GM18951 (cell line): ENCODE results near the gene NSL1.
"Not testable (repeated sequence)": the region's sequence is repeated elsewhere in the genome, so short reads cannot be mapped to it uniquely, and the experiment has no call there.

Experiments
- POLR2A ChIP-seq: IDR thresholded peaks from 4 replicates; pipeline ENCODE4 v1.6.1; 2011; ENCODE audit warnings: mild to moderate bottlenecking; ENCODE audit not compliant: insufficient read length, insufficient read depth; ENCODE audit errors: extremely low read depth
- in situ Hi-C: fragments of 300-500 bp; cut with MboI; formaldehyde crosslinking; loops from one replicate; pipeline ENCODE4 v1.12.0; 2022; ENCODE audit warnings: low sequenced_read_pairs, mixed read lengths, inconsistent platforms; ENCODE audit not compliant: unreplicated experiment

The NSL1 gene, protein sequence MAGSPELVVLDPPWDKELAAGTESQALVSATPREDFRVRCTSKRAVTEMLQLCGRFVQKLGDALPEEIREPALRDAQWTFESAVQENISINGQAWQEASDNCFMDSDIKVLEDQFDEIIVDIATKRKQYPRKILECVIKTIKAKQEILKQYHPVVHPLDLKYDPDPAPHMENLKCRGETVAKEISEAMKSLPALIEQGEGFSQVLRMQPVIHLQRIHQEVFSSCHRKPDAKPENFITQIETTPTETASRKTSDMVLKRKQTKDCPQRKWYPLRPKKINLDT

DNA sequence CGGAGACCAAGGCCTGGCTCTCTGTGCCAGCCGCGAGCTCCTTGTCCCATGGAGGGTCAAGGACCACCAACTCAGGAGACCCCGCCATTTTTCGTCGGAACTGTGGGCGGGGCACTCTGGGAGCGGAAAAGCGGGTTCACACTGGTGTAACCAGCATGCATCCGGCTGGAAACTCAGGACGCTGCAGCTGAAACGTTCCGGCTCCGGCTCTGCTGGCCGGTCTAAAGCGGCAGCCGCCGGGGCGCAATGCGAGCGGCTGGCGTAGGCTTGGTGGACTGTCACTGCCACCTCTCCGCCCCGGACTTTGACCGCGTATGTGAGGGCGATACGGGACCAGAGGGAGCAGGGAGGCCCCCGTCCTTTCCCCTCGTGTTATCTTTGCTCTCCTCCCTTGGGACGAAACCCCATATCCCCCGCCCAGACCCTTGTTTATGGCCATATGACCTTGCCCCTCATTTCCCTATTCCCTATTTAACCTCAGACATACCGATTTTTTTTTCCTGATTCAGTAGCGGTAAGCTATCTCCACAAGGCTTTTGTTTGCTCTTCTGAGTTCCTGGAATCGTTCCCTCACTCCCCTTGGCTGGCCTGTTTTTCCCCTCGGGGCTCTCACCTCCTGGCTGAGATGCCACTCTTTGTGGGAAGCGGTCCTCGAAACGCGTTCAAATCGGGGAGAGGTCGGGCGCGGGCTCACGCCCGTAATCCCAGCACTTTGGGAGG, at the start of gene NSL1, which contains the start of gene TATDN3:
Gene NSL1 (minus strand): TSS at position 102 of the 720 bp plus-strand sequence. CDS start 14 bp downstream, at position 88.
Gene TATDN3 (plus strand): TSS at position 219 of the 720 bp plus-strand sequence. CDS start 28 bp downstream, at position 247.
- in situ Hi-C loops, result no loop called here
- TF ChIP-seq POLR2A, result peak; percentile 92

DNA sequence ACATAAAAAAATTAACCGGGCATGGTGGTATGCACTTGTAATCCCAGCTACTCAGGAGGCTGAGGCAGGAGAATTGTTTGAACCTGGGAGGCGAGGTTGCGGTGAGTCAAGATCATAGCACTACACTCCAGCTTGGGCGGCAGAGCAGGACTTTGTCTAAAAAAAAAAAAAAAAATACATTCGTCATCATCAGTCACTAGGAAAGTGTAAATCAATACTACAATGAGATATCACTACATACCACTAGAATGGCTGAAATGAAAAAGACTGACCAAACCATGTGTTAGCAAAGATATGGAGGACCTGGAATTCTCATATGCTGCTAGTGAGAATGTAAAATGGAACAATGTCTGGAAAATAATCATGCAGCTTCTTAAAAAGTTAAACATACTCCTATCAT, 46.6 kb upstream of the NSL1 start:
- no peak for TF ChIP-seq POLR2A
- in situ Hi-C loops, result no loop called here

DNA sequence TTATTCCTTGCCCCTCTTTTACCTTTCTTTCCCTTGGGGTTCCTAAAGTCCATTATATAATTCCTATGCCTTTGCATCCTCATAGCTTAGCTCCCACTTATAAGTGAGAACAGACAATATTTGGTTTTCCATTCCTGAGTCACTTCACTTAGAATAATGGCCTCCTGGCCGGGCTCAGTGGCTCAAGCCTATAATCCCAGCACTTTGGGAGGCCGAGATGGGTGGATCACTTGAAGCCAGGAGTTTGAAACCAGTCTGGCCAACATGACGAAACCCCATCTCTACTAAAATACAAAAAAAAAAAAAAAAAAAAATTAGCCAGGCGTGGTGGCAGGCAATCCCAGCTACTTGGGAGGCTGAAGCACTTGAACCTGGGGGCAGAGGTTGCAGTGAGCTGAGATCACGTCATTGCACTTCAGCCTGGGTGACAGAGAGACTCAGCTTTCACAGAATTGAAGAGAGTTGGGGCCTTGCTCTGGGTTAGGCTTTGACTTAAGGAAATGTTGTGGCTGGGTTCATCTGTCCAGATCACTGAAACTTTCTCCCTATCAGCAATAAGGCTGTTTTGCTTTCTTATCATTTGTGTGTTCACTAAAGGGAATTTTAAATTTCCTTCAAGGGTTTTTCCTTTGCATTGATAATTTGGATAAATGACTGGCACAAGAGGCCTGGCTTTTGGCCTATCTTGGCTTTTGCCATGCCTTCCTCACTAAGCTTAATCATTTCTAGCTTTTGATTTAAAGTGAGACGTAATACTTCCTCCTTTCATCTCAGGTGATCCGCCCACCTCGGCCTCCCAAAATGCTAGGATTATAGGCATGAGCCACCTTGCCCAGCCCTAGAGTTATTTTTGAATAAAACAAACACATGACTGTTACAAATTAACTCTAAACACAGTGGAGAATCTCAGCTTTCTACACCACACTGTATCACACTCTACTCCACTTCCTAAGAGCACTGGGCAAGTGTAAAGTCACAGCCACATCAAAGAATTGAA, 41.9 kb upstream of the NSL1 start:
- in situ Hi-C loops, result not testable (repeated sequence)

DNA sequence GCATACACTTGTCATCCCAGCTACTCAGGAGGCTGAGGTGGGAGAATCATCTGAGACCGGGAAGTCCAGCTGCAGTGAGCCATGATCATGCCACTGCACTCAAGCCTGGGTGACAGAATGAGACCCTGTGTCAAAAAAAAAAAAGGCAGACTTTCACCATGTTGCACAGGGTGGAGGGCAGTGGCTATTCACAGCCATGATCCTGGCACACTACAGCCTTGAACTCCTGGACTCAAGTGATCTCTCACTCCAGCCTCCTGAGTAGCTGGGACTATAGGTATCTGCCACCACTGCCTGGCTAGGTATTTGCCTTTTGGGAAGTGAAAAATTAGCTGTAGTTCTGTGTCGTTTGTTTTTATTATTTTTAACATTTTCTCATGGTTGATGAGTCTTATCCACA, 36.8 kb upstream of the NSL1 start:
- in situ Hi-C loops, result no loop called here
- TF ChIP-seq POLR2A, result no peak

DNA sequence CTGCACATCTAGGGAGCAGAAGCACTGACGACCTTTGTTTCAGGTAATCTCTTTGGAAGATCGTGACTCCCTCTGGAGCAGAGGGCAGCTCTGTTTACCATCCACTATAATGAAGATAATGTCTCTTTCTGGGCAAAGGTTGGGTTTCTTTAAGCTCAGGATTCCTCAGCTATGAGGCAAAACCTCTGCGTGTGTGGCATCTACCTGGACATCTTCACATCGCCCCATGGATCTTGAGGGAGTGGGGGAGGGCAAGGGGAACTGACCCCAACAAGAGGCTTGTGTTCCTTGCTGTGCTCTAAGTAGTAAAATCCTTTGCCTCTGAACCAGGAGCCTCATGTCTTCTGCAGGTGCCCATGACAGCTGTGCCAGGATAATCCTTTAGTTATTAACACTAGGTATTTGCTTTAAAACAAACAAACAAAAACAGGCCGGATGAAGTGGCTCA, 36.3 kb upstream of the NSL1 start:
- in situ Hi-C loops, result no loop called here
- TF ChIP-seq POLR2A, result no peak

DNA sequence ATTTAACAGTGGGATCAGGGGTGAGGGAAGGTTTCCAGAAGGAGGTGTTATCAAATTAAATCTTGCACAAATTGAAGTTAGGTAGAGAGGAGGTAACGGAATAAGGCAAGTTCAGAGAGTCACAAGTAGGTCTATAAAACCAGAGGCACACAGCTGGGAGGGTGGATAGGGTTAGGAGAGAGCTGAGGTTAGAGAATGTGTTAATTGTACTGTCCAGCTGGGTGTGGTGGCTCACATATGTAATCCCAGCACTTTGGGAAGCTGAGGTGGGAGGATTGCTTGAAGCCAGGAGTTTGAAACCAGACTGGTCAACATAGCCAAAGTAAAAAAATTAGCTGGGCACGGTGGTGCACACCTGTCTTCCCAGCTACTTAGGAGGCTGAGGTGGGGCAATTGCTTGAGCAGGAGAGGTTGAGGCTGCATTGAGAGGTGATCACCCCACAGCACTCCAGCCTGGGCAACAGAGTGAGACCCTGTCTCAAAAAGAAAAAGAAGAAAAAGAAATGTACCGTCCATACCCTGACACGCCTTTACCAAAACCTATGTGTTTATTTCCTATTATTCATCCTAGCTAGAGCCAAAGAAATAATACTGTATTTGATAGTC, 35.7 kb upstream of the NSL1 start:
- no peak for TF ChIP-seq POLR2A
- in situ Hi-C loops, result no loop called here

DNA sequence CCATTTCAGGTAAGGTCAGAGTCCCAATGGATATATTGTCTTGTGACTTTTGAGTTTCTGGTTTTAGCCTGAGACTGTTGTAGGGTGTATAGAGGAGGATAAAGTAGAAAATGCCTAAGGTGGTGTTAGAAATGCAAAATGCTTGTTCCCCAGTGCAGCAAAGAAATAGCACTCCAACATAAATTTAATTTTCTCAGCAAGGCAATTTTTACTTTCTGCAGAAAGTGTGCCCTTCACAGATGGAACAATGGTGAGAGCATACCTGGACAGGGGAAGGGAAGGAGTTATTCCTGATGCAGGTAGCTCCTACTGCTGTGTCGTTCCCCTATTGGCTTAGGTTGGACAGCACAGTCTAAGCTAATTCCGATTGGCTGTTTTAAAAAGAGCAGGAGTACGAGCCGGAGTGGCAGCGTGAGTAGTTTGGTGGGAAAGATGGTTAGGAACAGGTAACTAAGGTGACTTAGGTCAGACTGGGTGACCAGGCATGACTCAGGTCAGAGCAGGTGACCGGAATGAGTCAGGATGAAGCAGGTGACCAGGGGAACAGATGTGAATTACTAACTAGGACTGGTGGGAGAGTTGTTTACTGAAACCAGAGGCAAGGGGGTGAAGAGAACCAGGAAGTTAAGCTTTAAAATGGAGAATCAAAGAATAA, 34.3 kb upstream of the NSL1 start:
- in situ Hi-C loops, result no loop called here
- no peak for TF ChIP-seq POLR2A

DNA sequence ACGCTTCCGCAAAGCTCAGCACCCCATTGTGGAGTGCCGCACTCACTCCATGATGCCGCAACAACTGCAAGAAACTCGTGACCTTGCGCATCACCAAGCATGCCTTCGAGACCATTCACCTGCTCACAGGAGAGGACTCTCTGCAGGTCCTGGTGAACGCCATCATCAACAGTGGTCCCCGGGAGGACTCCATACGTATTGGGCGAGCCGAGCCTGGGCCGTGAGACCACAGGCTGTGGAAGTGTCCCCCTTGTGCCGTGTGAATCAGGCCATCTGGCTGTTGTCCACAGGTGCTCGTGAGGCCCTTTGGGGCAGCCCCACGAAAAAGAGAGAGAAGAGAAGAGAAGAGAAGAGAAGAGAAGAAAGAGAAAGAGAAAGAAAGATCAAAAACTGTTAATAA, 32.6 kb upstream of the NSL1 start:
- in situ Hi-C loops, result loop anchor here (25.0 kb wide), 1 partner anchor 163 kb away; no protein-coding TSS in a partner anchor
- no peak for TF ChIP-seq POLR2A

DNA sequence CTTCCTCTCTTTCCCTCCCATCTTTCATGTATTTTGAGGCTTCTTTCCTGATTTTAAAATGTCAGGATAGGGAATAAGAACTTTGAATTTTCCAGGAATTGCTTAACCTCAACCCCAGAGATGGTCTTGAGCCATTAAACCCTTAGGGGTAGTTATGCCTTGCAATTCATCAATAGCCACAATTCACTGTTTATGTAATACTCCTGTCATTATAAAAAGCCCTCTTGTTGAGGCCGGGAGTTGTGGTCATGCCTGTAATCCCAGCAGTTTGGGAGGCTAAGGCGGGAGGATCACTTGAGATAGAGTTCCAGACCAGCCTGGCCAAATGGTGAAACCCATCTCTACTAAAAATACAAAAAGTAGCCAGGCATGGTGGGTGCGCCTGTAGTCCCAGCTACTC, 31.4 kb upstream of the NSL1 start:
- TF ChIP-seq POLR2A, result no peak
- in situ Hi-C loops, result loop anchor here (25.0 kb wide), 1 partner anchor 164 kb away; no protein-coding TSS in a partner anchor

DNA sequence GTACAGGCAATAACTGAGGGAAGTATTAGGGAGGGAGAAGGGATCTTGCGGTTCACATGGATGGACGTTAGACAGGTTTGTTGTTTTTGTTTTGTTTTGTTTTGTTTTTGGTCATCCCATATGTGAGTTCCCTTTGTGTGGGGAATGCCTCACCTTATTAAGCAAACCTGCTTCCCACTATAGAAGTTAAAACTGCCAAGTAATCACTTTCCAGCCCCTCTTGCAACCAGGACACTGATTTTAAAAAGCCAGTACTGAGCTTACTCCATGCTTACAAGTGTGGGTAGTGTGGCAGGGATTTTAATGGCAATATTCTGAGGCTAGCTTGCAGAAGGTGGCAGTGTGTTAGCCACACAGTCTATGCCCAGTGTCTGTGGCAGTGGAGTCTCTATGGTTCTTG, 29.4 kb upstream of the NSL1 start:
- in situ Hi-C loops, result loop anchor here (25.0 kb wide), 1 partner anchor 166 kb away; no protein-coding TSS in a partner anchor
- no peak for TF ChIP-seq POLR2A

DNA sequence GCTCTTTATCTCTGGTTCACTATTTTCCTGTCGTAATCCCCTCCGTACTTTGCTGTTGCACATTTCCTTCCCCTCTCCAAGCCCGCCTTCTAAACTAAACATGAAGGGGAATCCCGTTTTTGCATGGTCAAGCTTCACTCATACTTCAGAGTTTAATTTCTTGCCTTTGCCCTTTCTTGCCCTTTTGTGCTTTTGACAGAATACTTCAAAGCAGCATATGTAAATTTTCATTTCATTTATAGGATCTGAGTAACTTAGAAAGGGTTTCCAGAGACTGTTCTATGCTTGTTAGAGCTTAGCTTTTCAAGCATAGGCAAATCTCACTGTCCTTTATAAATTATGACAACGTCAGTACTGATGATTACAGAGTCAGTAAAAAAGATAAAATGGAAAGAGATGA, 28.1 kb upstream of the NSL1 start:
- TF ChIP-seq POLR2A, result no peak
- in situ Hi-C loops, result loop anchor here (25.0 kb wide), 1 partner anchor 168 kb away; no protein-coding TSS in a partner anchor

DNA sequence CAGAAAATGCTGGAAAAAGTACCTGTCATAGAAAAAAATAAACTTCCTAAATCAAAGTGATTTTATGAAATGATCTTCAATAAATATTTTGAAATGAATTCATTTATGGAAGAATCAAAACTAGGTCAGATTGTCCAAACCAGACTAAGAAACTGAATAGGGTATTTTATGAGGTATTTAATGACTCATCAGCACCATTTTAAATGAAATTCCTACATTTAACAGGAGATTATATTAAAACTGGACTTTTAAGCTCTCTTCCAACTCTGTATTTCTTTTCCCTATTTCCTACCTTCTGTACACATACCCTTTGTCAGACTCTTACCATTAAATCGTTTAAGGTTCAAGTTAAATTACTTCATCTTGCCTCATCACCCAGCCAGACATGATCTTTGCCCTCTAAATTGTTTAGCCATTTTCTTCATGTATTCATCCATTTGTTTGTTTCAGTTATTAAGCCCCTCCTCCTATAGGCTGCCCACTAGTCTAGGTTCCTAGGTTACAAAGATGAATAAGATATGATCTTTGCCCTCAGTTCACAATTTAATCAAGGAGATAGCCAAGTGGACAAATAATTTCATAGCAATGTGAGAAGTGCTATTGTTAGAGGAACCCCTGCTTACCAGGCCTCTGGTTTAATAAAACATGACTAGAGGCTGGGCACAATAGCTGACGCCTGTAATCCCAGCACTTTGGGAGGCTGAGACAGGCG, 25.1 kb upstream of the NSL1 start:
- no peak for TF ChIP-seq POLR2A
- in situ Hi-C loops, result loop anchor here (25.0 kb wide), 1 partner anchor 171 kb away; no protein-coding TSS in a partner anchor
